ENCODE measurements around the gene VSTM2L.

Gene VSTM2L

GRCh38 chr20:37868851-37869333 lies 34.0 kb upstream of the VSTM2L start:
- H3K4me3 ChIP-seq (ENCODE audit: insufficient read depth, low read depth, low read length, poor library complexity, severe bottlenecking), result no peak overlapping the region
- H3K27me3 ChIP-seq (replicated peaks; ENCODE audit: control insufficient read depth, insufficient read depth, low read length, poor library complexity, severe bottlenecking), result no peaks in the 10 kb centered on the region
- H3K36me3 ChIP-seq (ENCODE audit: control insufficient read depth, insufficient read depth, low read length), result peaks cover 30% of the 10 kb centered on the region
- no peak overlapping the region for H3K27ac ChIP-seq (ENCODE audit: insufficient read depth, low read length, poor library complexity, severe bottlenecking)
- DNase-seq, result no peak
- no peaks in the 10 kb centered on the region for H3K4me1 ChIP-seq (ENCODE audit: control insufficient read depth, insufficient read depth, low read length, poor library complexity, severe bottlenecking)
- H3K9me3 ChIP-seq (ENCODE audit: control insufficient read depth, low read length), result no peaks in the 10 kb centered on the region

- Histone ChIP-seq H3K4me3 (ENCODE audit: insufficient read depth, low read depth, low read length, poor library complexity, severe bottlenecking) (no peak overlapping the region), H3K4me1 (ENCODE audit: control insufficient read depth, insufficient read depth, low read length, poor library complexity, severe bottlenecking) (no peaks in the 10 kb centered on the region), H3K9me3 (ENCODE audit: control insufficient read depth, low read length) (no peaks in the 10 kb centered on the region), H3K27me3 (replicated peaks; ENCODE audit: control insufficient read depth, insufficient read depth, low read length, poor library complexity, severe bottlenecking) (no peaks in the 10 kb centered on the region), H3K27ac (ENCODE audit: insufficient read depth, low read length, poor library complexity, severe bottlenecking) (no peak overlapping the region), H3K36me3 (ENCODE audit: control insufficient read depth, insufficient read depth, low read length) (peaks cover 30% of the 10 kb centered on the region)
- no peak for DNase-seq
Observed at GRCh38 chr20:37869334-37869861, 33.5 kb upstream of the VSTM2L start.

DNA sequence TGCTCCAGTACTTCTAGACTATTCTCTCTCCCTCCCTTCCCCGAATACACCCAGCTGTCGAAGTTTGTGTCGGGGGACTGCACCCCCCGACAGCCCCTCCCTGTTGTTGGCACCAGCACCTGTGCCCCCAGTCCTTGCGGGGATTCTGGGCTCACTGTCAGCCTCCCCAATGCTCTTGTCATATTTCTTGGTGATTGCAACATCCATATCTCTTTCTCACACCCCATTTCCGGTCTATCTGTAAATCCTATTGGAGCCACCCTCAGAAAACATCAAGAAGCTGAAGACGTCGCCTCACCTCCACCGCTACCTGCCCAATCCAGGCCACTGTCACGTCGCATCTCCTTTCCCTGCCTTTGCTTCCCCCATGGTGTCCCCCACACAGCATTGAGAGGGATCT lies 32.6 kb upstream of the VSTM2L start:
- H3K36me3 ChIP-seq (ENCODE audit: control insufficient read depth, insufficient read depth, low read length), result peaks cover 30% of the 10 kb centered on the region
- no peak overlapping the region for H3K4me3 ChIP-seq (ENCODE audit: insufficient read depth, low read depth, low read length, poor library complexity, severe bottlenecking)
- no peak overlapping the region for H3K27ac ChIP-seq (ENCODE audit: insufficient read depth, low read length, poor library complexity, severe bottlenecking)
- H3K27me3 ChIP-seq (replicated peaks; ENCODE audit: control insufficient read depth, insufficient read depth, low read length, poor library complexity, severe bottlenecking), result no peaks in the 10 kb centered on the region
- no peaks in the 10 kb centered on the region for H3K9me3 ChIP-seq (ENCODE audit: control insufficient read depth, low read length)
- no peaks in the 10 kb centered on the region for H3K4me1 ChIP-seq (ENCODE audit: control insufficient read depth, insufficient read depth, low read length, poor library complexity, severe bottlenecking)
- no peak for DNase-seq

GRCh38 chr20:37871751-37872150 lies 31.2 kb upstream of the VSTM2L start:
- Histone ChIP-seq H3K36me3 (ENCODE audit: control insufficient read depth, insufficient read depth, low read length) (peaks cover 30% of the 10 kb centered on the region), H3K9me3 (ENCODE audit: control insufficient read depth, low read length) (no peaks in the 10 kb centered on the region), H3K27me3 (replicated peaks; ENCODE audit: control insufficient read depth, insufficient read depth, low read length, poor library complexity, severe bottlenecking) (no peaks in the 10 kb centered on the region), H3K27ac (ENCODE audit: insufficient read depth, low read length, poor library complexity, severe bottlenecking) (no peak overlapping the region), H3K4me3 (ENCODE audit: insufficient read depth, low read depth, low read length, poor library complexity, severe bottlenecking) (no peak overlapping the region), H3K4me1 (ENCODE audit: control insufficient read depth, insufficient read depth, low read length, poor library complexity, severe bottlenecking) (no peaks in the 10 kb centered on the region)
- no peak for DNase-seq

DNA sequence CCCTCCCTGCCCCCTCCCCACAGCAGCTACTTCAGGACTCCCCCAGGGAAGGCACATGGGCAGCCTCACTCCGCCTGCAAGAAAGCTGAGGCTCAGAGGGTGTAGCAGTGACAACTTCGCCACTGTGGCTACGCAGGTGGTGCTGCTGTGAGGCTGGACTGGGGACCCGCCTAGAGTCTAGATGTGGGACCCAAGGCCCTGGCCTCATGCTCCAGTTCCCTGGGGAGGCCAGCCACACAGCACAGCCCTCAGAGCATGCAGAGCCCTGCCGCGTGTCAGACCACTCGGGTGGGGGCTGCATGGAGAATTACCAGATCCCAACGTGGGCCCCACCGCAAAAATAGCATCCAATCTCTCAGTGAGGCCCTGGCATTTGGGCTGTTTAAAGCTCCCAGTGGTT lies 30.8 kb upstream of the VSTM2L start:
- H3K9me3 ChIP-seq (ENCODE audit: control insufficient read depth, low read length), result no peaks in the 10 kb centered on the region
- no peaks in the 10 kb centered on the region for H3K4me1 ChIP-seq (ENCODE audit: control insufficient read depth, insufficient read depth, low read length, poor library complexity, severe bottlenecking)
- no peak overlapping the region for H3K4me3 ChIP-seq (ENCODE audit: insufficient read depth, low read depth, low read length, poor library complexity, severe bottlenecking)
- no peak overlapping the region for H3K27ac ChIP-seq (ENCODE audit: insufficient read depth, low read length, poor library complexity, severe bottlenecking)
- peaks cover 30% of the 10 kb centered on the region for H3K36me3 ChIP-seq (ENCODE audit: control insufficient read depth, insufficient read depth, low read length)
- no peak for DNase-seq
- no peaks in the 10 kb centered on the region for H3K27me3 ChIP-seq (replicated peaks; ENCODE audit: control insufficient read depth, insufficient read depth, low read length, poor library complexity, severe bottlenecking)

GRCh38 chr20:37873884-37874283 lies 29.0 kb upstream of the VSTM2L start:
- H3K27me3 ChIP-seq (replicated peaks; ENCODE audit: control insufficient read depth, insufficient read depth, low read length, poor library complexity, severe bottlenecking), result no peaks in the 10 kb centered on the region
- no peak overlapping the region for H3K27ac ChIP-seq (ENCODE audit: insufficient read depth, low read length, poor library complexity, severe bottlenecking)
- no peaks in the 10 kb centered on the region for H3K4me1 ChIP-seq (ENCODE audit: control insufficient read depth, insufficient read depth, low read length, poor library complexity, severe bottlenecking)
- H3K36me3 ChIP-seq (ENCODE audit: control insufficient read depth, insufficient read depth, low read length), result peaks cover 26% of the 10 kb centered on the region
- H3K9me3 ChIP-seq (ENCODE audit: control insufficient read depth, low read length), result no peaks in the 10 kb centered on the region
- no peak overlapping the region for H3K4me3 ChIP-seq (ENCODE audit: insufficient read depth, low read depth, low read length, poor library complexity, severe bottlenecking)
- DNase-seq, result no peak

- no peak for DNase-seq
- no peaks in the 10 kb centered on the region for H3K27me3 ChIP-seq (replicated peaks; ENCODE audit: control insufficient read depth, insufficient read depth, low read length, poor library complexity, severe bottlenecking)
- no peaks in the 10 kb centered on the region for H3K4me1 ChIP-seq (ENCODE audit: control insufficient read depth, insufficient read depth, low read length, poor library complexity, severe bottlenecking)
- H3K27ac ChIP-seq (ENCODE audit: insufficient read depth, low read length, poor library complexity, severe bottlenecking), result no peak overlapping the region
- H3K9me3 ChIP-seq (ENCODE audit: control insufficient read depth, low read length), result no peaks in the 10 kb centered on the region
- H3K36me3 ChIP-seq (ENCODE audit: control insufficient read depth, insufficient read depth, low read length), result peaks cover 15% of the 10 kb centered on the region
- no peak overlapping the region for H3K4me3 ChIP-seq (ENCODE audit: insufficient read depth, low read depth, low read length, poor library complexity, severe bottlenecking)
Observed at GRCh38 chr20:37875460-37876175, 27.3 kb upstream of the VSTM2L start.

DNA sequence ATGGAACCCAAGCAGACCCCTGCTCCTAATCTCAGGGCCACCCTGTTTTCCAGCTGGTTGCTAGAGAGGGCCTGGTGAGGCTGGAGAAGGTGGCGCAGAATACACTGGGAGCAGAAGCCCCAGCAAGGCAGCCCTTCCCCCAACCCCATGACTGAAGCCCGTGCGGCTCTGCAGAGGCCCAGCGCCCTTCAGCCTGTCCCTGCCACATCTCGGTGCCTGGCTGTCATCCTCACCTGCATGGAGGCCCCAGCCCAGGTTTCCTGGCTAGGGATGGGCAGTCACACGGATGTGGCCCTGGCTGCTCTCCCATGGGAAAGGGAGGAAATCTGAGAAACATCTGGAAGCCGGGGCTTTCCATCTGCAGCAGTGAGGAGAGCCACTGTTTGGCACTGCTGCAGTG lies 26.1 kb upstream of the VSTM2L start:
- no peak for DNase-seq
- Histone ChIP-seq H3K27me3 (replicated peaks; ENCODE audit: control insufficient read depth, insufficient read depth, low read length, poor library complexity, severe bottlenecking) (no peaks in the 10 kb centered on the region), H3K4me1 (ENCODE audit: control insufficient read depth, insufficient read depth, low read length, poor library complexity, severe bottlenecking) (no peaks in the 10 kb centered on the region), H3K36me3 (ENCODE audit: control insufficient read depth, insufficient read depth, low read length) (peaks cover 6% of the 10 kb centered on the region), H3K9me3 (ENCODE audit: control insufficient read depth, low read length) (no peaks in the 10 kb centered on the region), H3K4me3 (ENCODE audit: insufficient read depth, low read depth, low read length, poor library complexity, severe bottlenecking) (no peak overlapping the region), H3K27ac (ENCODE audit: insufficient read depth, low read length, poor library complexity, severe bottlenecking) (no peak overlapping the region)

DNA sequence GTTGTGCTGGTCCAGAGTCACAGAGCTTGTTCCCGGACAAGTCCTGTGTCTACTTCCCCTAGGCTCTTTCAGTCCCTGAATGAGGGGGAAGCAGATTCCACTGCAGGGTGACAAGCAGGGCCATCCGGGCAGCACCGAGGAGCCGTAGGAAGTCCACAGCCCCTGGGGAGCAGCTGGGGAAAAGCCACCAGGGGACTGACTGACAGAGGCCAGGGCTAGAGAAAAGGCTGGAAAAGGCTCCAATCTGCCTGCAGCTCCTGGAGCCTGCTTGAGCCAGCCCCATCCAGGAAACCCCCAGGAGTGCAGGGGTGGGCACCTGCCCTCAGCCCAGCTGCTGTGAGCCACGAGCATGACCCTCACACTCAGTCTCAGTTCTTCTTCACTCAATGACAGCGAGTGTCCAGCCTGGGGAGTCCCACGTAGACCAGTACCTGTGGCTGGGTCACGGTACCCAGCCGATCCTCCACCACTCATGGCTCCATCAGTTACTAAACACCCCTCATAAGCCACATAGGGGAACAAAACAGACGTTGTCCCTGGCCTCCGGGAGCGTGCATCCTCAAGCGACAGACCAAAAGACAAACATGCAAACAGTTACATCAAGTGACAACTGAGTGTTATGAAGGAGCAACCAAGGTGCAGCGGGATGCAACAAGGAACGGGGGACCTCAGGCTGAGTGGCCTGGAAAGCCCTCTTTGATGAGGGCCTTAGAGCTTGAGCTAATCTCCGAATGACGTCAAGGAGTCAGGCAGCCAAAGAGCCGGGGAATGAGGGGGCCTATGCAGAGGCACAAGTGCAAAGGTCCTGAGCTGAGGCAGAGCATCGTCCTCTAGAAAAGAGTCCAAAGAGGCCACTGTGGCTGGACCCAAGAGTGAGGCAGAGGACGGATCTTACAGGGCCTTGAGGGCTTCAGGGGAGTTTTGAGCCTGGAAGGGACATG lies 24.8 kb upstream of the VSTM2L start:
- Histone ChIP-seq H3K27me3 (replicated peaks; ENCODE audit: control insufficient read depth, insufficient read depth, low read length, poor library complexity, severe bottlenecking) (no peaks in the 10 kb centered on the region), H3K36me3 (ENCODE audit: control insufficient read depth, insufficient read depth, low read length) (no peaks in the 10 kb centered on the region), H3K9me3 (ENCODE audit: control insufficient read depth, low read length) (no peaks in the 10 kb centered on the region), H3K27ac (ENCODE audit: insufficient read depth, low read length, poor library complexity, severe bottlenecking) (no peak overlapping the region), H3K4me1 (ENCODE audit: control insufficient read depth, insufficient read depth, low read length, poor library complexity, severe bottlenecking) (no peaks in the 10 kb centered on the region), H3K4me3 (ENCODE audit: insufficient read depth, low read depth, low read length, poor library complexity, severe bottlenecking) (no peak overlapping the region)
- DNase-seq, result no peak

All from effector memory CD4-positive, alpha-beta T cell (primary cell).